ENCODE results near the gene TMEM184B.

Gene TMEM184B

GRCh38 chr22:38305471-38306448 is 33.0 kb upstream of the TMEM184B start:
- no peak for DNase-seq

DNA sequence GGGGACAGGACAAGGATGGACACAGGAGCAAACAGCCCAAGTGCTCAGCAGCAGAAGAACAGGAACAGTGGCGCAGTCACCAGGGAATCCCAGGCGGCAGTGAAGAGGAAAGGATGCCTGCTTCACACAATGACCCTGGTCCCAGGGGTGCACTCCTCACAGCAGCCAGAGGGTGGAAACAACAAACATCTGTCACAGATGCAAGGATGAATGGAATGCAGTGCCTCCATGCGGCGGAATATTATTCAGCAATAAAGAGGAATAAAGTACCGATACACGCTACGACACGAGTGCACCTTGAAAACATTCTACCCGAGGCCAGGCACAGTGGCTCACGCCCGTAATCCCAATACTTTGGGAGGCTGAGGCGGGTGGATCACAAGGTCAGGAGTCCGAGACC is 31.7 kb upstream of the TMEM184B start:
- no peak for DNase-seq

DNA sequence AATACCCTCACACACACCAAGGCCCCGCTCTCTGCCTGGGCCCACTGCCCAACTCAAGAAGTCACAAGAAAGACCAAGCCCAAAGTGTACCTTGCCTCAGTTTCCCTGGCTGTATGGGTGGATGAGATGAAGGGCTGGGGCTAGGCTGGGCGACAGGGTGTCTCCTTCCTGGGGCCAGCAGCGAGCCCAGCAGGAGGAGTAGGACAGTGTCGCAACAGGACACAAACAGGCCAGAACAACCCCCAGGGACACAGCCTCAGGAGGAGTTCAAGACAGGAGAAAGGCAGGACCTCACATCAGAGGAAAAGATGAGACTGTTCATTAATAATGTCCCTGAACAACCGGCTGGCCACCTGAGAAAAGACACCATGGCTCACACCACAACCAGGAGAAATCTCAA is 31.2 kb upstream of the TMEM184B start:
- no peak for DNase-seq

DNA sequence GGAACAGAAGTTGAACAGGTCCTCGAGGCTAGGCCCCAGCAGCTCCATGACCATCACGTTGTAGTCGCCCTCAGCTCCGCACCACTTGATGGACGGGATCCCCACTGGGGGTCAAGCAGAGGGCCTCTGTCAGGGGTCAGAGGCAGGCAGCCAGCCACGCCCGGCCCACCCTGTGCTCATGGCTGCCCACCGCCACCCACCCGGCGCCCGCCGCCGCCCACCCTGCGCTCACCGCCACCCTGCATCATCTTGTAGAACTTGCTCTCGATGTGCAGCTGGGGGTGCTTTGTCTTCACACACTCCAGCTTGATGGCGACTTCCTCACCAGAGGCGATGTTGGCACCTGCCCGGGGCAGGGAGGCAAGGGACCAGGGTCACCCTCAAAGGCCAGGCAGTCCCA is 30.1 kb upstream of the TMEM184B start:
- DNase-seq, result no peak

DNA sequence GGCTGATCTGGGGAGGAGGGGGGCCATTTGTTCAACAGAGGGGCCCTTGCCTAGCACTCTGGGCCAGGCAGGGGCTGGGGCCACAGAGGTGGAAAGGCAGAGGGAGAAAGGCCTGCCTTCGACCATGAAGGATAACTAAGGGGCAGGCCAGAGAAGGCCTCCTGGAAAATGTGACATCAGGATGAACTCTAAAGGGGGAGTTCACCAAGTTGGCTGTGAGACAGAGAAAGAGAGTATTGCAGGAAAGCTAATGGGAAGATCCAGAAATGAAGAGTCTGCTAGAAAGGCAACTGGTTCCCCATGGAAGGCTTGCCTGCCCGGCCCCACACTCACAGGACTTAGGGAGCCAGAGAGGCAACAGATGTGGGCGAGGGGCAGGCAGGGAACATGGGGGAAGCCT is 28.1 kb upstream of the TMEM184B start:
- DNase-seq, result no peak

- DNase-seq, result no peak
These were observed 27.6 kb upstream of the TMEM184B start for GRCh38 chr22:38300197-38300945.

GRCh38 chr22:38299770-38300102 is 26.9 kb upstream of the TMEM184B start:
- DNase-seq, result no peak

- DNase-seq, result peak; percentile 24
These were observed 25.6 kb upstream of the TMEM184B start for GRCh38 chr22:38298312-38299005.

- no peak for DNase-seq
These were observed 23.6 kb upstream of the TMEM184B start for GRCh38 chr22:38296372-38296771.

GRCh38 chr22:38295863-38296262 is 23.1 kb upstream of the TMEM184B start:
- no peak for DNase-seq

DNA sequence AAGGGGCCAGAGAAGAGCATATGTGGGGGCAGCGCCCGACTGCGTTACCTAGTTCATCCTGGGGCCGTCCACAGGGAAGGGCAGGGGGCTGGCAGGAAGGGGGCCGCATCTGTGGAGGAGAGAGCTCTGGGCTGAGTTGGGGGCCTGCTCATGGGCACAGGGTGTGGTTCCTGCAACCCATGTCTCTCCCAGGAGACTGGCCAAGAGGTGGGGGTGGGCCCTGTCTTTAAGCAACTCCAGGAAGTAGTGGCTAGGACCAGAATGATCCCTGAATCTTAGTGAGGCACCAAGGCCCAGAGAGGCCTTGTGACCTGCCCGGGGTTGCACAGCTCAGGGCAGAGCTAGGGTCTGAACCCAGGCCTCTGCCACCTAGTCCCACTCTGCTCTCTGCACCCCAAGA is 22.5 kb upstream of the TMEM184B start:
- no peak for DNase-seq

DNA sequence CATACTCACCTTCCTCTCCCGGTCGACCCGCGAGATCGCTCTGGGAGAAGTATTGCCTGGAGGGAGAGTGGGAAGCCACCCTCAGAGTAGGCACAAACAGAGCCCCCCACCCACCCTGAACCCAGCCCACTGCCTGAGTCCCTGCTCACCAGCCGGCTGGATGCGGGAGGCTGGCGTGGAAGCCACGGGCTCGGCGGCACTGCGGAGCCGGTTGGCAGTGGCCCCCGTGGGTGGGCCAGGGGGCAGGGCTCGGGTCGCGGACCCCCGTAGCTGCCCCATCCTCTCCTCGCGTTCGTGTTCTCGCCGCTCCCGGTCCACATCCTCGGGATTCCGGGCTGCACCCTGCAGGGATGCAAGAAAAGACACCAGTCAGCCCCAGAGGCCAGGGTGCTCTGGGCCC is 21.4 kb upstream of the TMEM184B start:
- DNase-seq, result no peak

GRCh38 chr22:38292694-38293093 is 19.9 kb upstream of the TMEM184B start:
- no peak for DNase-seq

DNA sequence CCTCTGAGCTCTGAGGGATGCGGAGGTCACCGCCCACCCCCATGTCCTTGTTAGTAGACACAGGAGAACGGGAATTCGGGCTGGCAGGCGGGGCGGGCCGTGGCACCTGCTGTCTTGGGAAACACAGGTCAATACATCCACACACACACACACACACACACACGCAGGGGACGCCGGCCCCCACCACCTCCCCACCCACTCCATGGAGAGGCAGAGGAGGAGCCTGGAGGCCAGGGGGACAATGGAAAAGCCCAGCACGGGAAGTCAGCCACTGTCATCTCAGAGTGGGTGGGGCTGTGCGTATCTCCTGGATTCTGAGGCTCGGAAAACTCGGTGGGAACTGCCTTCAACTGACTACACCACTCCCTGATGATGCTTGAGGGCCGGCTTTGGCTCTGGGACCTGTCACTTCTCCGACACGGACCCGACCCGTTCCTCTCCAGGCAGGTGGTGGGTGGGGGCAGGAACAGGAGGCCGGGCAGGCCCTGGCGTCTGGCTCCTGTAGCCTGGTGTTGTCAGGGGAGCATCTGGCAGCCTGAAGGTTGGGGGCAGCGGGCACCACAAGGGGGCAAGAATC is 18.5 kb upstream of the TMEM184B start:
- DNase-seq, result no peak

GRCh38 chr22:38290347-38290746 is 17.5 kb upstream of the TMEM184B start:
- DNase-seq, result no peak

DNA sequence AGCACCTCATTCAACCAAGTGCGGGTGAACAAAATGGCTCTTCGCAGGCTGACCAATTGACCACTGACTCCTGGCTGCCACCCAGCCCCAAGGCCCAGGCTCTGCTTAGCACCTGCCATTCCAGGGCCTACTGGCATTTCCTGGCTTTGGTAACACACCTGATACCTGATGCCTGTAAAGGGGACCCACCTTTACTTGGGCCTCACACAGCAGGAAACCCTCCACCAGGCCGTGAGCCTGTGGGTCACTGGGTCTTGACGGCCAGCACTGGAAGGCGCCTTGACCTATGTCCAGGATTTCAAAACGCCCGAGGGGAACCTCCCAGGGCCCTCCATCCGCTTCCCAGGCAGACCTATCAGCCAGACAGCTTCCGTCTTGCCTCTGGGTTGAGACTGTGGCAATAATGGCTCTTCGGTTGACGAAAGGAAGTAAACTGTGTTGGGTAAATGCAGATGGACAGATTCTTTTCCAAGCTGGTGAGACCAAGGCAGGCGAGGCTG is 16.8 kb upstream of the TMEM184B start:
- DNase-seq, result no peak

- DNase-seq, result no peak
These were observed 14.3 kb upstream of the TMEM184B start for GRCh38 chr22:38286915-38287669.

GRCh38 chr22:38285018-38285417 is 12.2 kb upstream of the TMEM184B start:
- no peak for DNase-seq

- DNase-seq, result no peak
These were observed 11.2 kb upstream of the TMEM184B start for GRCh38 chr22:38284042-38284402.

DNA sequence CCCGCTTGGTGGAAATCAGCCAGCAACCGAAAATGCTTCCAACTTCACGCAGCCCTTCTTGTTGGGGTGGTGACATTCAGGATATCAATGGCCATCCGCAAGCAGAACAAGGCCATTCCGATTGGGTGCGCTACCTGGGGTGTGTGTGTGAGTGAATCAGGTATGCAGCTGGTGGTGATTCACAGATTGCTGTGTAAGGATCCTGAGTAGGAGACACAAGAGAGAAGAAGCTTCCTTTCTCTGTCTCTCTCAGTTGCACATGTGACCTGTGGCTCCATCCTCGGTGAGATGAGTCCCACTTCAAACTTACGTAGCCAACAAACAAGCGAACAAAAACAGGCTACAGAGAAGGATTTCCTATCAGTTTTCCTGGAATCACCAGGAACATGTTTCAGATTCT is 9.6 kb upstream of the TMEM184B start:
- DNase-seq, result no peak

- no peak for DNase-seq
These were observed 3.4 kb upstream of the TMEM184B start for GRCh38 chr22:38276166-38276565.

DNA sequence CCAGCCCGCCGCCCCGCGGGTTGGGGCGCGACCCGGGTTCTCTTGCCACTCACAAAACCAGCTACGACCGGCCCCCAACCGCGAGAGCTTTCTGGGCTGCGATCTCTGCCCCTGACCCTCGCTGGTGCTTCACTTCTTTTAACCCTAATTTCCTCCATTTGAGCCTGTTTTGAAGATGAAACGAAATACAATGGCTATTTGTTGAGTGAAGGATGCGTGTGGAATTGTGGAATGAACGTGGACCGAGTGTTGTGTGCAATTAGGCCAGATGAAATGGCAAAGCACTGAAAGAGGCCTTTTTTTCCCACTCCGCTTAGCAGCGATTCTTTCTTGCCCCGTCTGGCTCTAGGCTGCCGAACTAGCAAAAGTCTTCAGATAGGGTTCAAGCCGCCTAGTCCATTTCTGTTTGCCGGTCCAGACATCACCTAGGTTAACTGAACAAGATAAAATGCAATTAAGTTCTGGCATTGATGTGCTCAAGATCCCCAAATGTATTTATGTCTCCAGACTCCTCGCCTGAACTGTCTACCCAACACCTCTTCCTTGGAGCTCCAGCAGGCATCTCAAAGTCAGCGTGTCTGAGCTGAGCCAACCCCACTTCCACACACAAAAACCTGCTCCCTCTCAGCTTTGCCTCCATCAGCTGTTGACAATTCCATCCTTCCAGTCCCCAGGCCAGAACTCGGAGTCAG is 471 bp upstream of the TMEM184B start:
- DNase-seq, result peak; percentile 37

Data from NCI-H82 (cell line).